SK-N-SH (cell line): ENCODE results near the gene CALML4. TPM values are rescaled to one million over a fixed set of nuclear protein-coding genes. Genes with fewer than 3 reads are reported as not detected.

Experiments used
- CTCF ChIA-PET: fragments of 300-600, 350-600 bp; formaldehyde crosslinking; extraction: SDS; loops from one replicate; lab custom pipeline; 2021; lab: Yijun Ruan, JAX
- POLR2A ChIA-PET: fragments of 350-600 bp; sonication (Branson Sonifier 250); formaldehyde crosslinking; extraction: SDS; loops from one replicate; lab custom pipeline; 2020; ENCODE audit warnings: antibody characterized with exemption, inconsistent platforms; lab: Yijun Ruan, JAX
- DNase-seq: peaks from one replicate; pipeline ENCODE4 v3.0.0; 2012
- H2AFZ ChIP-seq: fragments of 200-600 bp; sonication (generic); 2 replicates; pipeline ENCODE4 v1.8.1; 2016; ENCODE audit warnings: antibody characterized with exemption, mild to moderate bottlenecking, low read depth
- H3F3A ChIP-seq: fragments of 200-600 bp; sonication (generic); replicated peaks from 2 replicates; pipeline ENCODE3; 2016; ENCODE audit warnings: antibody characterized with exemption, mild to moderate bottlenecking; ENCODE audit not compliant: insufficient read depth
- H3K27ac ChIP-seq, 2 experiments: fragments of 200-500 bp in 1 of 2; fragments of 200-600 bp in 1 of 2; sonication (Bioruptor generic) in 1 of 2; sonication (generic), shearing (Covaris generic) in 1 of 2; 2 replicates each; pipeline versions ENCODE4 v1.5.1 to v1.6.1; 2014 to 2016; ENCODE audit warnings: low read depth in 2 of 2, inconsistent platforms in 1 of 2, low read length in 1 of 2, mild to moderate bottlenecking in 1 of 2, mixed read lengths in 1 of 2
- H3K27me3 ChIP-seq: fragments of 200-600 bp; sonication (generic), shearing (Covaris generic); 2 replicates; pipeline ENCODE4 v1.6.1; 2016; ENCODE audit warnings: mixed run types; ENCODE audit not compliant: insufficient read depth
- H3K36me3 ChIP-seq, 2 experiments: fragments of 200-500 bp in 1 of 2; fragments of 200-600 bp in 1 of 2; sonication (Bioruptor generic) in 1 of 2; sonication (generic) in 1 of 2; replicated peaks in 1 of 2; 2 replicates each; pipeline versions ENCODE3 to v1.5.1; 2014 to 2016; ENCODE audit warnings: low read length in 1 of 2, mild to moderate bottlenecking in 1 of 2; ENCODE audit not compliant: insufficient read depth in 2 of 2, control insufficient read depth in 1 of 2
- H3K4me1 ChIP-seq, 2 experiments: fragments of 200-500 bp in 1 of 2; fragments of 200-600 bp in 1 of 2; sonication (Bioruptor generic) in 1 of 2; sonication (generic), shearing (Covaris generic) in 1 of 2; 2 replicates each; pipeline versions ENCODE4 v1.5.1 to v1.6.1; 2014 to 2016; ENCODE audit warnings: low read depth in 1 of 2, low read length in 1 of 2, mixed run types in 1 of 2; ENCODE audit not compliant: insufficient read depth in 2 of 2, control insufficient read depth in 1 of 2
- H3K4me2 ChIP-seq: fragments of 200-600 bp; sonication (generic), shearing (Covaris generic); 2 replicates; pipeline ENCODE4 v1.6.1; 2017; ENCODE audit warnings: mixed run types
- H3K4me3 ChIP-seq, 2 experiments: fragments of 200-500 bp in 1 of 2; fragments of 200-600 bp in 1 of 2; sonication (Bioruptor generic) in 1 of 2; sonication (generic), shearing (Covaris generic) in 1 of 2; 2 replicates each; pipeline versions ENCODE4 v1.5.1 to v1.8.1; 2014 to 2016; ENCODE audit warnings: low read depth in 2 of 2, inconsistent platforms in 1 of 2, low read length in 1 of 2, mild to moderate bottlenecking in 1 of 2, mixed read lengths in 1 of 2, moderate library complexity in 1 of 2
- H3K79me2 ChIP-seq: fragments of 200-600 bp; sonication (generic); 2 replicates; pipeline ENCODE4 v1.8.1; 2017; ENCODE audit warnings: mild to moderate bottlenecking; ENCODE audit not compliant: insufficient read depth
- H3K9ac ChIP-seq: fragments of 200-600 bp; sonication (generic); 2 replicates; pipeline ENCODE4 v1.6.1; 2017; ENCODE audit warnings: mixed run types
- H3K9me2 ChIP-seq: fragments of 200-600 bp; sonication (generic); 2 replicates; pipeline ENCODE4 v1.6.1; 2017; ENCODE audit warnings: mixed run types
- H3K9me3 ChIP-seq: fragments of 200-600 bp; sonication (generic); 2 replicates; pipeline ENCODE4 v1.6.1; 2017; ENCODE audit warnings: mixed run types, mild to moderate bottlenecking, moderate library complexity
- H4K20me1 ChIP-seq: fragments of 200-600 bp; sonication (generic); 2 replicates; pipeline ENCODE4 v1.6.1; 2017; ENCODE audit warnings: mild to moderate bottlenecking, mixed run types; ENCODE audit not compliant: insufficient read depth
- ELF1 ChIP-seq: IDR thresholded peaks from 2 replicates; pipeline ENCODE4 v1.4.0; 2012
- EP300 ChIP-seq, 2 experiments: IDR thresholded peaks; 2 replicates each; pipeline versions ENCODE4 v1.4.0 to v1.6.1; 2012; ENCODE audit warnings: borderline replicate concordance in 1 of 2, low read depth in 1 of 2, low read length in 1 of 2
- FOXJ3 ChIP-seq: sonication (generic); formaldehyde crosslinking; IDR thresholded peaks from 2 replicates; pipeline ENCODE4 v1.5.1; 2020; ENCODE audit warnings: mild to moderate bottlenecking, missing genetic modification reagents
- FOXM1 ChIP-seq: IDR thresholded peaks from 2 replicates; pipeline ENCODE4 v1.4.0; 2012; ENCODE audit warnings: low read depth, mild to moderate bottlenecking
- MEF2A ChIP-seq: IDR thresholded peaks from 2 replicates; pipeline ENCODE4 v1.4.0; 2012; ENCODE audit warnings: low read depth, borderline replicate concordance
- PBX3 ChIP-seq: IDR thresholded peaks from 2 replicates; pipeline ENCODE4; 2012
- RCOR1 ChIP-seq: fragments of 150-350 bp; IDR thresholded peaks from 2 replicates; pipeline ENCODE4 v1.6.1; 2017; ENCODE audit warnings: antibody characterized with exemption, low read length
- SIN3A ChIP-seq: IDR thresholded peaks from 2 replicates; pipeline ENCODE4 v1.6.1; 2012; ENCODE audit warnings: low read depth, mild to moderate bottlenecking, low read length, moderate library complexity, borderline replicate concordance
- USF1 ChIP-seq: IDR thresholded peaks from 2 replicates; pipeline ENCODE4 v1.4.0; 2012; ENCODE audit warnings: low read depth, borderline replicate concordance
- WGBS: methylation state at CpG from one replicate; pipeline ENCODE4 v1.1.6; 2017; ENCODE audit warnings: low lambda C conversion rate; 5-methylcytosine and 5-hydroxymethylcytosine counted together
- polyA plus RNA-seq, 3 experiments: library from polyadenylated mRNA; depleted of rRNA; stranded (reverse); fragments of >200 nt; gene quantifications; 2 replicates each; pipeline ENCODE4 v1.2.3, GENCODE V29; 2012
- TF ChIP-seq, protein P1 (sequence below): fragments of 200-600 bp; sonication (generic); IDR thresholded peaks from 2 replicates; pipeline ENCODE4 v1.6.1; 2017; ENCODE audit warnings: antibody characterized with exemption, mild to moderate bottlenecking, moderate library complexity

Gene CALML4
- polyA plus RNA-seq, 1 of the 3 experiments (the other 2 are of a cell fraction) = 3.1 TPM

GRCh38 chr15:68218847-68219798 is 14.0 kb upstream of the CALML4 start:
- Histone ChIP-seq H3K9ac (no peak overlapping the region), H3K79me2 (peaks cover 43% of the 10 kb centered on the region; the same call in 1 of the 2 replicates), H3K27me3 (no peaks in the 10 kb centered on the region), H3K9me2 (no peaks in the 10 kb centered on the region), H3K27ac (no peak overlapping the region), H4K20me1 (no peaks in the 10 kb centered on the region), H3K4me3 (no peak overlapping the region), H3K4me1 (no peaks in the 10 kb centered on the region), H2AFZ (no peak overlapping the region), H3K9me3 (no peaks in the 10 kb centered on the region), H3K36me3 (peaks cover 5 to 13% of the 10 kb centered on the region in 2 experiments), H3F3A (no peaks in the 10 kb centered on the region), H3K4me2 (no peak overlapping the region)
- WGBS = 94% methylated on average over 8 of the region's 9 CpGs
- DNase-seq = peak; percentile 10
- CTCF ChIA-PET = interaction anchor here (1.1 to 3.4 kb wide), 6 partner anchors 9 to 356 kb away, joined by 3 to 23 read pairs (median 6); partner anchors contain the start of gene CLN6
- POLR2A ChIA-PET = no interaction called here
- no peak for TF ChIP-seq ELF1
- TF ChIP-seq MEF2A = no peak
- peak; percentile 66; the same call in 1 of the 2 replicates for TF ChIP-seq USF1
- no peak for TF ChIP-seq RCOR1

- no peaks in the 10 kb centered on the region for H3F3A ChIP-seq
- POLR2A ChIA-PET = no interaction called here
- H3K79me2 ChIP-seq = peaks cover 35% of the 10 kb centered on the region; the same call in 1 of the 2 replicates
- H3K36me3 ChIP-seq = peaks cover 5 to 13% of the 10 kb centered on the region in 2 experiments
- no peaks in the 10 kb centered on the region for H3K4me1 ChIP-seq
- H2AFZ ChIP-seq = no peak overlapping the region
- H3K27ac ChIP-seq = no peak overlapping the region
- H3K27me3 ChIP-seq = no peaks in the 10 kb centered on the region
- 99% methylated on average over 8 of the region's 8 CpGs for WGBS
- H3K4me3 ChIP-seq = no peak overlapping the region
- H3K9me3 ChIP-seq = no peaks in the 10 kb centered on the region
- no peaks in the 10 kb centered on the region for H4K20me1 ChIP-seq
- DNase-seq = no peak
- no peak overlapping the region for H3K4me2 ChIP-seq
- H3K9ac ChIP-seq = no peak overlapping the region
- no peaks in the 10 kb centered on the region for H3K9me2 ChIP-seq
- TF ChIP-seq RCOR1 (no peak), ELF1 (no peak), FOXJ3 (no peak), PBX3 (no peak), EP300 (IDR thresholded peaks at IDR 0.05; ENCODE audit: borderline replicate concordance in 1 of 2, low read depth in 1 of 2, low read length in 1 of 2) (no peak), SIN3A (no peak), FOXM1 (no peak)
- TF ChIP-seq, protein P1, sequence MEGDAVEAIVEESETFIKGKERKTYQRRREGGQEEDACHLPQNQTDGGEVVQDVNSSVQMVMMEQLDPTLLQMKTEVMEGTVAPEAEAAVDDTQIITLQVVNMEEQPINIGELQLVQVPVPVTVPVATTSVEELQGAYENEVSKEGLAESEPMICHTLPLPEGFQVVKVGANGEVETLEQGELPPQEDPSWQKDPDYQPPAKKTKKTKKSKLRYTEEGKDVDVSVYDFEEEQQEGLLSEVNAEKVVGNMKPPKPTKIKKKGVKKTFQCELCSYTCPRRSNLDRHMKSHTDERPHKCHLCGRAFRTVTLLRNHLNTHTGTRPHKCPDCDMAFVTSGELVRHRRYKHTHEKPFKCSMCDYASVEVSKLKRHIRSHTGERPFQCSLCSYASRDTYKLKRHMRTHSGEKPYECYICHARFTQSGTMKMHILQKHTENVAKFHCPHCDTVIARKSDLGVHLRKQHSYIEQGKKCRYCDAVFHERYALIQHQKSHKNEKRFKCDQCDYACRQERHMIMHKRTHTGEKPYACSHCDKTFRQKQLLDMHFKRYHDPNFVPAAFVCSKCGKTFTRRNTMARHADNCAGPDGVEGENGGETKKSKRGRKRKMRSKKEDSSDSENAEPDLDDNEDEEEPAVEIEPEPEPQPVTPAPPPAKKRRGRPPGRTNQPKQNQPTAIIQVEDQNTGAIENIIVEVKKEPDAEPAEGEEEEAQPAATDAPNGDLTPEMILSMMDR = no peak
- TF ChIP-seq, all 33 proteins: peak for 0
- CTCF ChIA-PET = interaction anchor here (1.4 to 3.4 kb wide), 4 partner anchors 8 to 356 kb away, joined by 4 to 23 read pairs (median 8); no protein-coding TSS in a partner anchor
These were observed 13.2 kb upstream of the CALML4 start for GRCh38 chr15:68218331-68218730.
